ENCODE measurements around the gene LRRC15. TPM values are rescaled to one million over a fixed set of nuclear protein-coding genes. Genes with fewer than 3 reads are reported as not detected.

Gene LRRC15
- total RNA-seq, 1 donor from 2014 or later, result not detected

DNA sequence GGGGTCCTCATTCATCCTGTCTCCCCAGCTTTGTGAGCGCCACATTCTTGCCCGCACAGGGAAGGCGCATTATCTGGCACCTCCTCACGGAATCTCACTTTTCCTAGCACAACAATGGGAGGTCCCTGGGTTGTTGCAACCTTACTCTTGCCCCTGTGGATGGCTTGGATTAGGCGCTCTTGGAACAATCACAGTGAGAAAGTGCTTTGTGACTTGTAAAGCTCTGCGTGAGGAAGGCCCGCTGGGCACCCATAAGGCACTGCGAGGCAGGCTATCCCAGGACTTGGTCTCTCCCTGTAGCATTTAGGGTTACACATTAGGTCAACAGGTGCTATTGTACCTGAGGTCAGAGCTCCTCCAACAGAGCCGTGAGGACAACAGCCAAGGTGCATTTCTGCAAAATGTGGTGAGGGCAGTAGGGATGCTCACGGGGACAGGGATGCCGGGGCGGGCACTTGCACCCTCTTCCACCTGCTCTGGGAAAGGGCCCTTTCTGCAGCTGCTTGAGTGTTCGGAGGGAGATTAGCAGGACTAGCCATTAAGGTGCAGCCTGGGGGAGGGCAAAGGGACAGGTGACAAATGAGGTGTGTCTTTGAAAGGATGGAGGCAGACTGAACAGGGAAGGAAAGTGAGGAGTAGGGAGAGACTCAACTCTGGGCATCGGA, 13.9 kb upstream of the LRRC15 start:
- no peaks in the 10 kb centered on the region for H3K4me1 Mint-ChIP-seq
- DNase-seq, result no peak
- CTCF ChIA-PET, result no interaction called here

DNA sequence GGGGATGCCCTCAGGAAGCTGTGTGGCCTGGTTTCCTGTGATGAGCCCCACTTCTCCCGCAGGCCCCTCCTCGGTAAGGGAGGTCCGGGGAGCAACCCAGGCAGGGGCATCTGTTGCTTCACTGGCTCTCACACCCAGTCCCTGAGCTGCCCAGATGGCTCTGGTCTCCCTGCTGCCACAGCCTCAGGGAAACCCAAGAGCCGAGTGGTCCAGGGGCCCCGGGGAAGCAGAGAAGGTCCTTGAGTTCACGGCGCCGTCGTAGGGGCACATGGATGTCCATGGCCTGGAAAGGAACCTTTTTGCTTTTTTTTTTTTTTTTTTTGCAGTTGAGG, 13.3 kb upstream of the LRRC15 start:
- no peak for ATAC-seq (ENCODE audit: low read depth)
- no peak overlapping the region for H3K27ac Mint-ChIP-seq
- CTCF ChIA-PET, result no interaction called here
- intact Hi-C loops (cut with micrococcal nuclease), result no loop called here
- H3K4me3 Mint-ChIP-seq, result no peak overlapping the region
- POLR2A ChIA-PET, result no interaction called here
- DNase-seq, result no peak
- peaks cover 27% of the 10 kb centered on the region for H3K27me3 Mint-ChIP-seq
- H3K9me3 Mint-ChIP-seq, result no peaks in the 10 kb centered on the region
- TF ChIP-seq, protein P1, sequence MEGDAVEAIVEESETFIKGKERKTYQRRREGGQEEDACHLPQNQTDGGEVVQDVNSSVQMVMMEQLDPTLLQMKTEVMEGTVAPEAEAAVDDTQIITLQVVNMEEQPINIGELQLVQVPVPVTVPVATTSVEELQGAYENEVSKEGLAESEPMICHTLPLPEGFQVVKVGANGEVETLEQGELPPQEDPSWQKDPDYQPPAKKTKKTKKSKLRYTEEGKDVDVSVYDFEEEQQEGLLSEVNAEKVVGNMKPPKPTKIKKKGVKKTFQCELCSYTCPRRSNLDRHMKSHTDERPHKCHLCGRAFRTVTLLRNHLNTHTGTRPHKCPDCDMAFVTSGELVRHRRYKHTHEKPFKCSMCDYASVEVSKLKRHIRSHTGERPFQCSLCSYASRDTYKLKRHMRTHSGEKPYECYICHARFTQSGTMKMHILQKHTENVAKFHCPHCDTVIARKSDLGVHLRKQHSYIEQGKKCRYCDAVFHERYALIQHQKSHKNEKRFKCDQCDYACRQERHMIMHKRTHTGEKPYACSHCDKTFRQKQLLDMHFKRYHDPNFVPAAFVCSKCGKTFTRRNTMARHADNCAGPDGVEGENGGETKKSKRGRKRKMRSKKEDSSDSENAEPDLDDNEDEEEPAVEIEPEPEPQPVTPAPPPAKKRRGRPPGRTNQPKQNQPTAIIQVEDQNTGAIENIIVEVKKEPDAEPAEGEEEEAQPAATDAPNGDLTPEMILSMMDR (IDR thresholded peaks at IDR 0.05), result no peak
- no peaks in the 10 kb centered on the region for H3K36me3 Mint-ChIP-seq (ENCODE audit: low read depth)
- H3K4me1 Mint-ChIP-seq, result no peaks in the 10 kb centered on the region

More for the DNA sequence above, 13.9 kb upstream of the LRRC15 start:
- Mint-ChIP-seq H3K36me3 (ENCODE audit: low read depth) (no peaks in the 10 kb centered on the region), H3K4me3 (no peak overlapping the region), H3K27me3 (peaks cover 24% of the 10 kb centered on the region), H3K9me3 (no peaks in the 10 kb centered on the region), H3K27ac (no peak overlapping the region)
- intact Hi-C loops (cut with micrococcal nuclease), result no loop called here
- TF ChIP-seq, protein P1 (IDR thresholded peaks at IDR 0.05), result no peak
- no peak for ATAC-seq (ENCODE audit: low read depth)
- POLR2A ChIA-PET, result no interaction called here

DNA sequence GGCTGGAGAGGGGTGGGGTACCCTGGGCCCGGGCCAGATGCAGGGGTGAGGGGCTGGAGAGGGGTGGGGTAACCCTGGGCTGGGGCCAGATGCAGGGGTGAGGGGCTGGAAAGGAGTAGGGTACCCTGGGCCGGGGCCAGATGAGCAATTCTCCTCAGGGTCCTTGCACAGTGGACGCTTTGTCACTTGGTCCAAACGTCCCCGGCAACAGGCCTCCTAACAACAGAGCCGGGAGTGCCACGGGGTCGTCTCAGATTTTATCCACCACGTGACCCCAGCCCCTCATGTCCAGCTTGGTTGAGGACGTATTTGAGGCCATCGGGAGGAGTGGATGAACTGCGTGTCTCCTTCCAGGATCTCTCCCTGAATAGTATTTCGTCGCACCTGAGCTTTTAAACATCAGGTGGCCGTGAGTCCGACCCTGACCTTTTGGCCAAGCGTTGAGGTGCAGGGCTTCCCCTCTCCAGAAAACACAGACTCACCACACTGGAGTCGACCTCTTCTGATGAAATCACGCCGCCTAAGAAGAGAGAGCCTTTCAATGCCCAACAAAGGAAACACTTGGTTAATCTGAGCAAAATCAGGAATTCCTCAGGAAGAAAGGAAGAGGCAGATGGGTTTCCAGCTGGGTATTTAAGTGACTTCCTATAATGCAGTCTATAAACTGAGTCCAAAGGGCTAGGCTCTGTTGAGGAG, 12.8 kb upstream of the LRRC15 start:
- DNase-seq (no peak), ATAC-seq (ENCODE audit: low read depth) (no peak)
- no peak overlapping the region for H3K4me3 Mint-ChIP-seq
- intact Hi-C loops (cut with micrococcal nuclease), result no loop called here
- H3K36me3 Mint-ChIP-seq (ENCODE audit: low read depth), result no peaks in the 10 kb centered on the region
- peaks cover 27% of the 10 kb centered on the region for H3K27me3 Mint-ChIP-seq
- H3K4me1 Mint-ChIP-seq, result no peaks in the 10 kb centered on the region
- TF ChIP-seq, protein P1 (IDR thresholded peaks at IDR 0.05), result no peak
- H3K27ac Mint-ChIP-seq, result no peak overlapping the region
- ChIA-PET CTCF (no interaction called here), POLR2A (no interaction called here)
- H3K9me3 Mint-ChIP-seq, result no peaks in the 10 kb centered on the region

DNA sequence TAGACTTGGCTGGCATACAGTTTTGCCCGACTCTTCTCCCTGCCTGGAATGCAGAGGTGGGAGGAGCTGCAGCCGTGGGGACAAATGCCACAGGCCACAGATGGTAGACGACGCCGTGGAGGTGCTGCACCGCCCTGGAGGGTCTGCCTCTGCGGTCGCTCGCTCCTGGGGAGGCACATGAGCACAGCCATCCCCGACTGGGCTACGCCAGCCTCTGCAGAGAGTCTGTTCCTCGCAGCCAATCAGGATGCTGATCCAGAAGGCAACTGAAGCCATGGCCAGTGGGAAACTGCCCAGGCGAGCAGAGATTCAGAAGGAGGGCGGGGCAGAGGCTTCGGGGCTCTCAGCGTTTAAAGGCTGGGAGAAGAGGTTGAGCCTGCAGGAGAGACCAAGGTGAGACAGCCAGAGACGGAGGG, 11.9 kb upstream of the LRRC15 start:
- ChIA-PET POLR2A (interaction anchor here (0.6 kb wide), 1 partner anchor 747 kb away, joined by 3 read pairs; no protein-coding TSS in a partner anchor), CTCF (no interaction called here)
- TF ChIP-seq, protein P1 (IDR thresholded peaks at IDR 0.05), result no peak
- H3K4me1 Mint-ChIP-seq, result no peaks in the 10 kb centered on the region
- H3K36me3 Mint-ChIP-seq (ENCODE audit: low read depth), result no peaks in the 10 kb centered on the region
- ATAC-seq (ENCODE audit: low read depth) (no peak), DNase-seq (no peak)
- intact Hi-C loops (cut with micrococcal nuclease), result no loop called here
- H3K9me3 Mint-ChIP-seq, result no peaks in the 10 kb centered on the region
- H3K27ac Mint-ChIP-seq, result no peak overlapping the region
- no peak overlapping the region for H3K4me3 Mint-ChIP-seq
- H3K27me3 Mint-ChIP-seq, result peaks cover 33% of the 10 kb centered on the region

DNA sequence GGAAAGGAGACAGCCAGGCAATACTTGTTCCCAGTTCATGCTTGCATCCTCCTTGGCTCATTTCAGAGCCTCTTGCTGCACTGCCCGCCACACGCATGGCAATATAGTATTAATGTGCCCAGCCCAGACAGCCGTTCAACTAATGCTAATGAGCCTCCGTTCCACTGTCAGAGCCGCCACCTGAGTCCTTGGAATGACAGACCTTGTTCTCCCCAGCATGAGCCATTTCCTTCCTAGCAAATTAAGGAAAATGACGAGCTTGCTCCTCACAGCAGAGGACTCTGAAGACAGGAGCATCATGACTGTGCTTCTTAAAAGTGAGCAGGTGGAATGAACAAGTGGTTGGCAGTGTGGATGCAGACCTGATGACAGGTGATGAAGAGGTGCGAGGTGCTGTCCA, 10.8 kb upstream of the LRRC15 start:
- CTCF ChIA-PET, result no interaction called here
- H3K27ac Mint-ChIP-seq, result no peak overlapping the region
- no peak for ATAC-seq (ENCODE audit: low read depth)
- POLR2A ChIA-PET, result no interaction called here
- no peaks in the 10 kb centered on the region for H3K4me1 Mint-ChIP-seq
- no peaks in the 10 kb centered on the region for H3K36me3 Mint-ChIP-seq (ENCODE audit: low read depth)
- intact Hi-C loops (cut with micrococcal nuclease), result no loop called here
- H3K4me3 Mint-ChIP-seq, result no peak overlapping the region
- peaks cover 42% of the 10 kb centered on the region for H3K27me3 Mint-ChIP-seq
- TF ChIP-seq, protein P1 (IDR thresholded peaks at IDR 0.05), result no peak
- DNase-seq, result no peak
- H3K9me3 Mint-ChIP-seq, result no peaks in the 10 kb centered on the region
